ENCODE results near the gene CCT6A. TPM values are rescaled to one million over a fixed set of nuclear protein-coding genes. Genes with fewer than 3 reads are reported as not detected.
"Not testable (repeated sequence)": the region's sequence is repeated elsewhere in the genome, so short reads cannot be mapped to it uniquely, and the experiment has no call there.

Gene CCT6A
- total RNA-seq, 1 donor from 2014 or later, result 238 TPM

DNA sequence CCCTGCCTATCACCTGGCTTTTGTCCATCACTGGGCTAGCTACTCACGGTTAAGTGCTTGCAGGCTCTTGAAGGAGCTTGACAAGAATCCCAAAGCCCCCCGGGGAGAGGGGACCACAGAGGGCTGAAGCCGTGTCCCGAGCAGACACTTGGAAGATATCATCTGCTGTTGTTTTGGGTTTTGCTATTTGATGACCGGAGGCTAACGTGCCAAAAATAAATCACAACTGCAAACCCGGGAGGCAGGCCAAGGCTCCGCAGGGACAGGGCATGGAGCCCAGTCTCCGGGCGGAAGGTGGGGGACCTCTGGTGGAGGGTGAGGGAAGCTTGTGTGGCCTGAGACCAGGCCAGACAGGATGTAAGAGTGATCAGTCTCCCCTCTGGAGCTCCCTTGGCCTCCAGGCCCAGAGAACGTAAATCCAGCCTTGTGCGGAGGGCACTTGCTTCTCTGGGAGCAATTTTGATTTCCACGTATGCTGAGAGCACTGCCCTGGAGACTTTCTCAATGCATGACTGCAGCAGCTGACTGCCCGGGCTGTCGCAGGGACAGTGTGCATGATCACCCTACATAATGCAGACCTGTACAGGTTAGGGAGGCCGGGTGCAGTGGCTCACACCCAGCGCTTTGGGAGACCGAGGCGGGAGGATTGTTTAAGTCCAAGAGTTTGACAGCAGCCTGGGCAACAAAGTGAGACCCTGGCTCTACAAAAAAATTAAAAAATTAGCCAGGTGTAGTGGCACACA lies 41.4 kb downstream of the CCT6A start, which contains the start of gene PHKG1:
PHKG1 (minus strand) TSS at position 164 of the 743 bp plus-strand sequence. CDS start 4,011 bp downstream, outside the sequence.
- DNase-seq (ENCODE audit: low spot score in 2 of 2) (peak; percentile 51 to 72), FAIRE-seq (no peak)

DNA sequence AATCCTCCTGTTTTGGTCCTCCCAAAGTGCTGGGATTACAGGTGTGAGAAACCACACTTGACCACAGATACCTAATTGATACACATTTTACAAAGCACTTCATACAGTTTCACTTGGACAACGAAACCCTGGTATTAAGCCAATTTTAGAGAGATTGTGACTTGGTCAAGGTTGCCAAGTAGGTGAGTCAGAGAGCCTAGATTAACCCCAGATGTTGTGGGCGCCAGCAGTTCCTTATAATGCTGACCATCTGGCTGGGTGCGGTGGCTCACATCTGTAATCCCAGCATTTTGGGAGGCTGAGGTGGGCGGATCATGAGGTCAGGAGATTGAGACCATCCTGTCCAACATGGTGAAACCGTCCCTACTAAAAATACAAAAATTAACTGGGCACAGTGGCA lies 46.1 kb downstream of the CCT6A start:
- DNase-seq (ENCODE audit: low spot score in 2 of 2) (no peak), FAIRE-seq (no peak)

DNA sequence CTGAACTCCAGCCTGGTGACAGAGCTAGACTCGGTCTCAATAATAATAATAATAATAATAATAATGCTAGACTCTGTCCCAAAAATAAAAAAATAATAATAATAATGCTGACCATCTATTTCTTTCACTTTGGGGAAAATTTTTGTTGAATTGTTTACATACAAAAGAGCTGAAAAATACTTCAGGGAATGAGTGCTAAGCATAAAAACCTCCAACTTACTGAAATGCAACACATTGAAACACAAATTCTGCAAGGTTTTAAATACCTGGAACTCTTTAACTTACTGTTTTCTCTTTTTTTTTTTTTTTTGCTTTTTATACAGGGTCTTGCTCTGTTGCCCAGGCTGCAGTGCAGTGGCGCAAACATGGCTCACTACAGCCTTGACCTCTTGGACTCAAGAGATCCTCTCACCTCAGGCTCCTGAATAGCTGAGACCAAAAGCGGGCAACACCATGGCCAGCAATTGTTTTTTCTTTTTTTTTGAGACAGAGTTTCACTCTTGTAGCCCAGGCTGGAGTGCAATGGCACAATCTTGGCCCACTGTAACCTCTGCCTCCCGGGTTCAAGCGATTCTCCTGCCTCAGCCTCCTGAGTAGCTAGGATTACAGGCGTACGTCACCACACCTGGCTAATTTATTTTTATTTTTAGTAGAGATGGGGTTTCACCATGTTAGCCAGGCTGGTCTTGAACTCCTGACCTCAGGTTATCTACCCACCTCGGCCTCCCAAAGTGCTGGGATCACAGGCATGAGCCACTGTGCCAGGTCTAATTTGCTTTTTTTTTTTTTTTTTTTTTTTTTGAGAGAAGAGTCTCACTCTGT lies 46.8 kb downstream of the CCT6A start:
- DNase-seq (ENCODE audit: low spot score in 2 of 2); FAIRE-seq: not testable (repeated sequence)

DNA sequence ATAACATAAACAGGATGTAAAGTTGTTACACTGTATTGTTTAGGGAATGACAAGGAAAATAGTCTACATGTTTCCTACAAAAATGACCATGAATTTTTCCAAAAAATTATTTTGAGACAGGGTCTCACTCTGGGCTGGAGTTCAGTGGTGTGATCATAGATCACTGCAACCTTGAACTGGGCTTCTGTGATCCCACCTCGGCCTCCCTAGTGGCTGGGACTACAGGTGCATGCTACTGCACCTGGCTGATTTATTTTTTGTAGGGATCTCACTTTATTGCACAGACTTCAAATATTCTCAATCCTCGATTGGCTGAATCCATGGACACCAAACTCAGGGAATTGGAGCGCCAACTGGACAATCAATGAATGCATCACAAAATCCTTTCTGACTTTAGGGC lies 48.1 kb downstream of the CCT6A start:
- FAIRE-seq, result no peak

DNA sequence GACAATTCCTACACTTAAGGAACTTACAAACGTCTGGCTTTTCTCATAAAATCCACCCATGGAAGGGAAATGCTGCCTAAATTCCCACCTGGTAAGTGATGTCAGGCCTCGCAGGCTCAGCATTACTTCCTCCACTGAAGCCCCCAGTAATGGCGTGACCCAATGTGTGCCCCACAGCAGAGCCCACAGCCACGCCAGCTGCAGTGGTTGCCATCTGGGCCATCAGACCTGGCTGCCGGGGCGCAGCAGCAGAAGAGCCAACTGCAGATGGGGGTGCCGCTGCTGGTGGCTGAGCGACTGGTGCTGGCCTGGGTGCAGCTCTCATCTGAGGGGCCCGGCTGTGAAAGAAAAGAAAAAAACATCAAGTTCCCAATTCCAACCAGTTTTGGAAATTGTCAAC lies 52.6 kb downstream of the CCT6A start:
- FAIRE-seq; DNase-seq (ENCODE audit: low spot score in 2 of 2): not testable (repeated sequence)

More for the DNA sequence above, 48.1 kb downstream of the CCT6A start:
- no peak for DNase-seq (ENCODE audit: low spot score in 2 of 2)

DNA sequence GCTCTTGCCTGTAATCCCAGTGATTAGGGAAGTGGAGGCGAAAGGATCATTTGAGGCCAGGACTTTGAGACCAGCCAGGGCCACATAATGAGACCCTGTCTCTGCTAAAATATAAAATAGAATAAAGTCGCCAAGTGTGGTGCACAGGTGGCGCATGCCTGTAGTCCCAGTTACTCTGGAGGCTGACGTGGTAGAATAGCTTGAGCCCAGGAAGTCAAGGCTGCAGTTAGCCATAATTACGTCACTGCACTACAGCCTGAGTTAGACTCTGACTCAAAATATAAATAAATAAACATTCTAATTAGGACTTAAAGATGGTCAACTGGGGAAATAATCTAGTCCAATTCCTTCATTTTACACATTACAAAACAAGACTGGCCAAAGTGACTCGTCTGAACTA lies 53.9 kb downstream of the CCT6A start:
- DNase-seq (ENCODE audit: low spot score in 2 of 2) (no peak), FAIRE-seq (no peak)

DNA sequence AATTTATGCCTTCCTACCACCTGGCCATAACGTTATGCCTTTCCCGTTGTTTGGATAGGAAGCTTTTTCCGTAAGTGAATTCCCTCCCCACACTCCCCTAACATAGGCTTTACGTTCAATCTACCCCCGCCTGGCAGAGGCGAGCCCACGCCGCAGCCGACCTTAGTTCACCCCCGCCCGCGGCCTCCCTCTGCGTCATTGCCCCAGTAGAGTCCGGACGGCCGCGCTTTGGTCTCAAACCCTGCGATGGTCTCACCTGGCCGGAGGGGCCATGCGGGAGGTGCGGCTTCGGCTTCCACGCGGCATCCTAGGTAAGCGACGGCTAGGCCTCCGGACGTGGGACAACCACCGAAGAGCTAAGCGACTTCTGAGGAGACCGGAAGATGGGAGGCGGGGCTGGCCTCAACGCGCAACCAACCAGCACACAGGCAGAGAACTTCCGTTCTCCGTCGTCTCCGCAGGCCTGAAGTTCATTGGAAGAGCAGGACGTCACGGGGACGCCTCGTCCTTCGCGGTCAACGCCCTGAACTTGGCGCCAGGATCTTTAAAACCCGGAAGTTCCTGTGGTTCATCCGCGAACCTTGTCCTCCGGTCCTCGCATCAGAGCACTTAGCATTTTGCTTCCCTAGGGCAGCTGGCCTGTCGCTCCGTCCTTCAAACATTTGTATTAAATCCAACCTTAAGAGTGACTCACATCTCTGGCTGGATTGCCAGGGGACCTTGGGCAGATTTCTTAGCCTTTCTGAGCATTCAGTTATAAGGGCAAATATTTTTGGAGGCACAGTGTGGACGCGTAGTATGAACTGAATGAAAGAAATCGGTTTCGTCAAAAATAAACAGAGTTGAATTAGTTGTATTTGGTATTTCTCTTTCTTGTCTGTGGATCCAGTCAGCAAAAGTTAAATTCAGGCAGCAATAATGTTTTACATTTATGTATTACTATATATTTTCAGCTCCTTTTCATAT lies 54.8 kb downstream of the CCT6A start, which contains the start of gene CHCHD2:
CHCHD2 (minus strand) TSS at position 369 of the 966 bp plus-strand sequence; CDS start at position 306, 63 bp downstream.
- FAIRE-seq (peak; percentile 73), DNase-seq (ENCODE audit: low spot score in 2 of 2) (peak; percentile 89 to 94)

DNA sequence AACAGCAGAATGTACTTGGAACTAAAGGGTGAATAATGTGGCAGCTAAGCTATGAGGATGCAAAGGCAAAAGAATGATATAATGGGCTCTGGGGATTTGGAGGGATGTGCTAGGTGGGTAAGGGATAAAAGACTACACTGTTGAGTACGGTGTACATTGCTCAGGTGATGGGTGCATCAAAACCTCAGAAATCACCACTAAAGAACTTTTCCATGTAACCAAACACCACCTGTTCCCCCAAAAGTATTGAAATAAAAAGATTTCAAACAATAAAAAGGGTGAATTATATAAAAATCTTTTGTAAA lies 56.3 kb downstream of the CCT6A start:
- DNase-seq (ENCODE audit: low spot score in 2 of 2), result no peak
- no peak for FAIRE-seq

DNA sequence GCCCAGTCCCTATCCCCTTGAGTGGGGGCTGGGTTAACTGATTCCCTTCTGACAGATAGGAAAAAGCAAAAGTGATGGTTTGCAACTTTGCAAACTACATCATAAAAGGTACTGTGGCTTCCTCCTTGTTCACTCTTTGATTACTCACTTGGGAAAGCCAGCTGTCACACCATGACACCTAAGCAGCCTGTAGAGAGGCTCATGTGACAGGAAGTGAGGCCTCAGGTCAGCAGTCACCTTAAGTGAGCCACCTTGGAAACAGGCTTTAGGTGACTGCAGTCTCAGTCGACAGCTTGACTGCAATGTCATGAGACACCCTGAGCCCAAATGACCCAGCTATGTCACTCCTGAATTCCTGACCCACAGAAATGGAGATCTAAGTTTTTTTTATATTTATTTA lies 59.0 kb downstream of the CCT6A start:
- DNase-seq (ENCODE audit: low spot score in 2 of 2), result no peak
- no peak for FAIRE-seq

DNA sequence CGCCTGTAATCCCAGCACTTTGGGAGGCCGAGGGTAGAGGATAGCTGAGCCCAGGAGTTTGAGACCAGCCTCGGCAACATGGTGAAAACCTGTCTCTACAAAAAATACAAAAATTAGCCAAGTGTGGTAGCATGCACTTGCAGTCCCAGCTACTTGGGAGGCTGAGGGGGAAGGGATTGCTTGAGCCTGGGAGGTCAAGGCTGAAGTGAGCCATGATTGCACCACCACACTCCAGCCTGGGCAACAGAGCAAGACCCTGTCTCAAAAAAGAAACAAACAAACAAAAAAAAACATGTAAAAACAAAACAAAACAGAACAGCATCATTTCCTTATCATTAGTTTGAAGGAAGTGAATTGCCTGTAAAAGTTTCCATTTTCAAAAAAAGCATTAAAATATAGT lies 60.7 kb downstream of the CCT6A start:
- not testable (repeated sequence) for DNase-seq (ENCODE audit: low spot score in 2 of 2); FAIRE-seq

Small RNA genes lying within 50 kb of the gene (small RNA-seq; reads per million reads assigned to genes)
- gene SNORA15 (not detected), gene SNORA22B (not detected)

Other genes with a start within 250 kb of the CCT6A start
- under 0.01 TPM for gene SEPTIN14, start 189.0 kb upstream of the CCT6A start, total RNA-seq
- gene ZNF713, start 164.3 kb upstream of the CCT6A start, total RNA-seq, result 50.1 TPM
- 33.4 TPM for gene MRPS17, start 99.9 kb upstream of the CCT6A start, total RNA-seq
- gene NIPSNAP2, start 87.2 kb upstream of the CCT6A start, total RNA-seq, result 36.3 TPM
- 28.9 TPM for gene PSPH, start 321 bp upstream of the CCT6A start, total RNA-seq
- gene SUMF2, start 12.5 kb downstream of the CCT6A start, total RNA-seq, result 91.3 TPM
- gene PHKG1, start 41.2 kb downstream of the CCT6A start, total RNA-seq, result 3.7 TPM
- gene CHCHD2, start 54.7 kb downstream of the CCT6A start, total RNA-seq, result 196 TPM
- gene NUPR2, start 64.7 kb downstream of the CCT6A start, total RNA-seq, result not detected